Activated naive CD4-positive, alpha-beta T cell (primary cell): Measurements from ENCODE around the gene PRDM16.
"Not testable (repeated sequence)": the region's sequence is repeated elsewhere in the genome, so short reads cannot be mapped to it uniquely, and the experiment has no call there.

Experiments
- DNase-seq, 4 experiments: peaks; one replicate each; lab custom pipeline; 2025; lab: John Stamatoyannopoulos, UW

The PRDM16 gene

GRCh38 chr1:3227893-3228292, 158.9 kb downstream of the PRDM16 start:
- DNase-seq: no peak

DNA sequence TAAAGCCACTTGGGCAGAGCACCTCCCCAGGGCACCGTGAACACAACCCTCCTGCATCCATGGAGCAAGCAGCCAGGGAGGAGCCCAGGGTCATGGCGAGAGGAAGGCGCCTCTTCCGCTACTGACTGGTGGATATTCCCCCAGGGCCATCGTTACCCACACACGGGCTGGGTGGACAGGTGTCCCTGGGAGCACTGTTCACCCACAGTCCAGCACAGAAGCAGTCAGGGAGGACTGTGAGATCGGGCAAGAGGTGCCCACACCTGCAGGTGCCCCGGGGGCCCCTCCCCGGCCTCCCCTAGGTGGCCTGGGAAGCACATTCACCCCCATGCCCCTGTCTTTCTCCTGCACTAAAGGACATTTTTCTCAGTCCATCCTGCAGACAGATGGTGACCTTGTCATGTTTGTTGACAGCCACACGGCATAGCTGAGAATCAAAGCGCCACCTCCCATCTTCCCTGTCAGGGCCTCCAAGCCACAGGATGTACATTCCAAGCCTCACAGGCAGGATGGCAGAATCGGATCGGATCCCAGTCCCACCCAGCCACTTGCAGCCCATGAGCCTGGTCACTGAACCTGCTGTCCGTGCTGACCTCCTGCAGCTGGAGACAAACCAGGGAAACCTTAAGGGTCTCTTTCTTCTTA, 160.2 kb downstream of the PRDM16 start:
- no peak for DNase-seq

- DNase-seq: no peak
Measured at GRCh38 chr1:3230553-3230952, 161.6 kb downstream of the PRDM16 start.

DNA sequence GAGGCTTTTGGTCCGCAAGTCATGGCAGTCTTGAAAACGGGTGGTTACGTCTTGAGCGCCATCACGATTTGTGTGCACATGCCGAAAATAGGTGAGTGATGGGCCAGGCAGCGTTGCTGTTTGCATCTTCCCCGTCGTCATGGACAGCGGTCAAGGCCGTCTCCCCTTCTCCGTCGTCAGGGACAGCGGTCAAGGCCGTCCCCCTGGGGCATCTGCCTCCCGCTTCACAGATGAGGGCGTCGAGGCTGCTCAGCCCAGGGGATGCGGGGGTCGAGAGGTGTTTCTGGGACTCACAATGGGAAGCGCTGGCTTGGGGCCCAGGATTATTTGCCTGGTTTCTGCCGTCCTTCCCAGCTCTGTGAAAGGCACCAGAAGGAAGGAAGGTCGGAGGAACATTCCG, 162.2 kb downstream of the PRDM16 start:
- DNase-seq: no peak

GRCh38 chr1:3231826-3232225, 162.8 kb downstream of the PRDM16 start:
- no peak for DNase-seq

DNA sequence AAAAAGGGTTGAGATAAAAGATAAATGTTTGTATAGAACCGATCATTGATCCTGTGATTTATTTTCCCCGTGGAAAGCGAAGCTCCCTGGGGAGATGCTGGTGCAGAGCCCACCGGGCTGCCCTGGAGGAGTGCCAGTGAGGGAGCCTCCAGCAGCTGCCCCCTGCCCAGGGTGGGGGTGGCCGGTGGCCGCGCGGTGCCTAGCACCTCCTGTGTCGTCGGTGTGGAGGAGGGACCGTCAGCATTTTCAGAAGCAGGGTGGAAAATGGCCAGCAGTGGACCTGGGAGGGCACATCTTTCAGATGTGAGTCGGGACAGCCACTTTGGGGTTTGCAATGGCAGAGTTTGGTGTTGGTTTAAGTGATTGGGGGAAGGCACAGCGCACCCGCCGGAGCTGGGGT, 164.0 kb downstream of the PRDM16 start:
- DNase-seq: no peak

DNA sequence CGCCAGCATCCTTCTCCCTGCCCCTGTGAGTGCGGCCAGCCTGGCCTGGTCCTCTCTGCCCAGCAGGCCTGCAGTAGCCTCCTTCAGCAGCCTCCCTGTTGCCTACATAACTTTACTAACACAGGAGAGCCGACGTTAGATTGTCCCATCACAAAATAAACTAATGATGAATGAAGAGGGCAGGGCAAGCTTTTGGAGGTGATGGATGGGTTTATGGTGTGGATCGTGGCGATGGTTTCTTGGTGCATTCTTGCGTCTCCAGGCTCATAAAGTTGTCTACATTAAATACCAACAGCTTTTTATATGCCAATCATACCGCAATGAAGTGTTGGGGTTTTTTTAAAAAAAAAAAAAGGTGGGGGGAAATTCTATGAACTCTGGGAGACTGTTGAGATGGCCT, 164.5 kb downstream of the PRDM16 start:
- no peak for DNase-seq

DNA sequence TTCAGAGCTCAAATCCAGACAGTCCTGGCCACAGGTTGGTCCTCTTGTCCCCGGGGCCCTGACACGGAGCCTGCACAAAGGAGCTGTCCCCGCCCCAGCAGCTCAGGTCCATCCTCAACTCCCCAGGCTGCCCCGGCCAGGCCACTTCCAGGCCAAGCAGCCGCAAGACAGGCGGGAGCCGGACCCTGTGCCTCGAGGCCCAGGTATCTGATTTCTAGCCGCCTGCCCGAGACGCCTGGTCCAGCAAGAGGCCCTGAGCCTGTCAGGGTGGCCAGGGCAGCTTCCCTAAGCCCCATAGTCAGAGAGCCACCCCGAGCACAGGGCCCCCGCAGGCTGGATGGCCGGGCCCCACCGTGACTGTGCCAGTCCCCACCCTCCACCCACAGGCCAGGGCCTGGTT, 165.3 kb downstream of the PRDM16 start:
- DNase-seq: no peak

GRCh38 chr1:3234956-3235355, 166.0 kb downstream of the PRDM16 start:
- DNase-seq: no peak

- DNase-seq: no peak
Measured at GRCh38 chr1:3235496-3235895, 166.5 kb downstream of the PRDM16 start.

DNA sequence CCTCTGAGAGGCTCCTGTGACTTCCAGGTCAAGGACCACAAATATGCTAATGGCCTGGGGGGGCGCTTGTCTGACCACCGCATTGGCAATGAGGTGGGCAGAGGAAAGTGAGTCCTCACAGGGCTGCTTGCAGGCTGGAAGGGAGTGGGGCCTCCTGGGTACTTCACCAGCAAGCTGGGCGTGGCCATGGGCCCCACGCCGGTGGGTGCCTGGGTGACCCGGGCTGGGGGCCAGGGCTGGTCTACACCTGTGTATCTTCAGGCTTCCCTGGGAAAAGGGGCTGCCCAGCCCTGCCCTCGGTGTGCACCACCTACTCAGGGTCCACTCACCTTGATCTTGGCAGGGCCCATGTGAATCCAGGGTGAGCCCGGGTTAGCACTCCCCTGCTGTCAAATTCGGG, 167.4 kb downstream of the PRDM16 start:
- no peak for DNase-seq

- no peak for DNase-seq
Measured at GRCh38 chr1:3236955-3237354, 168.0 kb downstream of the PRDM16 start.

- DNase-seq: no peak
Measured at GRCh38 chr1:3237570-3237969, 168.6 kb downstream of the PRDM16 start.

GRCh38 chr1:3237994-3238702, 169.1 kb downstream of the PRDM16 start:
- no peak for DNase-seq

DNA sequence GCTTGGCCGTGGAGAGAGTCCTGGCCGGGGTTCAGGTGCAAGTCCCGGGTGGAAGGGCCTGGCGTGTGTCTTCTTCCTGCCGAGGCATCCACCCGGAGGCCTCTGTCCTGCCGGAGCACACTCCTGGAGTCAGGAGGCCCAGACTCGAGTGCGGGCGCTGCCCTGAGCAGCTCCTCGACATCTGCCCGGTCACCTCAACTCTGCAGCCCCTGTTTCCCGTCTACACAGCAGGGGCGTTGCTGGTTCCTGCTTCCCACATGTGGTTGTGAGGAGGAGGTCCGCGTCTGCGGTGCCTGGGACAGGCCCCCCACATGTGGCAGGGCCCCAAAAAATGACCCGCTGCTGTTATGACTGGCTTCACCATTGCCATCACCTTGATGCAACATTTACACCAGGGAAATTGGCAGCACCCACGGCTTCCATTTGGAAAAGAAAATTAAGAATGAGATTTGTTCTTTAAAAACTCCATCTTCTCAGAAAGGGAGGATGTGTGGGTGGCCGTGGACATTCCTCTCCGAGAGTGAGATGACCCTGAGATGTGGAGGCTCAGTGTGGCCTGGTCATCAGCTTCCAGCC, 169.8 kb downstream of the PRDM16 start:
- DNase-seq: no peak

GRCh38 chr1:3239991-3240390, 171.0 kb downstream of the PRDM16 start:
- not testable (repeated sequence) for DNase-seq

DNA sequence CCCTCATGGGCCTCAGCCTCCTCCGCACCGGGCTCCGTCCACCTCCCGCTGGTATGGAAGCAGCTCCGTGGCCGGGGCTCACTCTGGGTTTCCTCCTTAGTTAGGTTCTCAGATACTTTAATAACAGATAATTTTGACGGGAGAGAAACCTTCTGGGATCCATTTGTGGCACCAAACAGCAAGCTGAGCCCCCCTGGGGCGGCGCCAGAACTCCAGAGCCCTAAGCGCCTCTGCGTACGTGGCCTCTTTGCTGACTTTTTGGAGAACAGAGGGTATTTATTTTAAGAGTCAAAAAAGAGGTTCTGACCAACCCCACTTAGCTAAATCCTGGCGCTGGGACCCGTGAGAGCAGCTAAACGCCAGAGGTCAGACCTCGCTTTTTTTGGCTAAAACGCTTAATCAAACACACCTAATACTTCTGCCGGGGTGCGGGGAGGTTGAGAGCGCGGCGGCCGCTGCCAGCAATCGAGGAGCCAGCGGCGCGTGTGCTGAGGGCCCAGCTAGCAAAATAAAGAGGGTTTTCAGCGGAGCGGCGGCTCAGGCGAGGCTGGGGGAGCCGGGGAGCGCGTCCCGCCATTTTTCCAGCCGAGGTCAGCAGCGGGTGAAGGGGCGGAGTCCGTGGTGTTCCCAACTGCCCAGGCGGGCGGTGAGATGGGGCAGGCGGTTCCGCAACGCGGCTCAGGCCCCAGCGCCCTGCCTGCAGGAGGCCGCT, 171.7 kb downstream of the PRDM16 start:
- no peak for DNase-seq

- DNase-seq: no peak
Measured at GRCh38 chr1:3241236-3241550, 172.2 kb downstream of the PRDM16 start.

DNA sequence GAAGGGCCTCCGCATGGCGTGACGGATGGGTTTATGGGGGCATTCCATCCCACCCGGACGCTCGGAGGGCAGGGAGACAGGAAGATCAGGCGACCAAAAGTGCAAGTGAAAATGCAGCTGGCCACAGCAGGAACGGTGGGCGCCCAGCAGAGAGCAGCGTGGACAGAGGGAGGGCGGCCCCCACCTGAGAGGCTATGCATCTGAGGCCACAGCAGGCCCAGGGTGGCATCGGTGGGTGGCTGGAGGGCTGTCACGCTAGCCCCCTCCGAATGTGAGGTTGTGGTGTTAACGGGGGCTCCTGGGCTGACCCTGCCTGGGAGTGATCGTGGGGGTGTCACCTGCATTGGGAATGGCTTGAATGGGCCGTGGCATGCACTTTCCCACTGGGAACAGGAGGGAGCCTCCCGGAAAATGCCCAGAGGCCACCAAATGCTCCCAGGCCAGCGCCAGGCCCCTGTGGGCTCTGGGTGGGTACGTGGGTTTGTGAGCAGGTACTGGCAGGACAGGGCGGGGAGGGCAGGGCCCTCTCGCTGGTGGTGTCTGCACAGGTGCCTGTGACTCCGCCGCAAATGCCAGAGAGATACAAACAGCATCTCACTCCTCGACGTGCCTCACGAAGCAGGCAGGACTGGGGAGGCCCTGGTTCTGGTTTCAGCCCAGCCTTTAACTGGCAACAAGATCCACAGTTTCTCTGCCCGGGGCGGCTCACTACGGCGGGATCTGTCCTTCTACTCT, 172.8 kb downstream of the PRDM16 start:
- no peak for DNase-seq

GRCh38 chr1:3242408-3243260, 173.6 kb downstream of the PRDM16 start:
- no peak for DNase-seq

DNA sequence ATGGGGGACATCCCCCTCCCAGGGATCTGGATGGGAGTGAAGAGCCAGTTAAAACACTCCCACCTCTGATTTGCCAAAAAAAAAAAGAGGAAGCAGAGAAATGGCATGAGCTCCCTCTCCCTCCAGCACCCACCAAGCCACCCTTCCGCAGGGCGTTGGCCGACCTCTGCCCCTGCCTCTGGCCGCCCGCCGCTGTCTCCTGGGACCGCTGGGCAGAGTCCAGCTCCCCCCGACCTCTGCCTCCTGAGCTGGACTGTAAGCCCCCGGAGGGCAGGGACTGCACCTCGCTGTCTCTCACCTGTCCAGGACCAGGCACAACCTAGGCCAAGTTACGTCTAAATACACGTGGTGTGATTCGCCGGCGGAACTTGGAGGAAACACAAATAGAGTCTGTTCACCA, 174.3 kb downstream of the PRDM16 start:
- DNase-seq: no peak
